HG03520 (cell line): Measurements from ENCODE around the gene AJAP1.

Source experiments
- ATAC-seq: cut with Tn5 transposase; IDR thresholded peaks from one replicate; pipeline ENCODE4 v1.9.1; 2021; ENCODE audit warnings: mild to moderate bottlenecking, moderate library complexity; ENCODE audit not compliant: unreplicated experiment

Gene AJAP1

GRCh38 chr1:4699376-4700301 is 45.2 kb downstream of the AJAP1 start:
- ATAC-seq: no peak

DNA sequence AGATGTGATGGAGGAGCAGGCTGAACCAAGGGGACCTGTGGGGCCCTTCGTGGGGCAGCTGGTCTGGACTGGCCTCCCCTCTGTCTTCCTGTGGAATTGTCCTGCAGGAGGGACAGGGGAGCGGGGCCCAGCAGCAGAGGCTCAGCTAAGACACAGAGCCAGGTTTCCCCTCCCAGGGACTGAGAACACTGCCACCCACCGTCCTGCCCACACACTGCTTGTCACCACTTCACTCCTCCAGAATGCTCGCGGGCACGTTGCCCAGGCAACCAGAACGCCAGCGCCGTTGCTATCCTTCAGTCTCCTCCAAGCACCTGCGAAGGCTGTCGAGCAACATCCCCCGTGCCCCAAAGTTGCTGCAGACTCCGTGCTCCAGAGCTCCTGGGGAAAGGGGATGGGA is 46.4 kb downstream of the AJAP1 start:
- ATAC-seq: no peak

DNA sequence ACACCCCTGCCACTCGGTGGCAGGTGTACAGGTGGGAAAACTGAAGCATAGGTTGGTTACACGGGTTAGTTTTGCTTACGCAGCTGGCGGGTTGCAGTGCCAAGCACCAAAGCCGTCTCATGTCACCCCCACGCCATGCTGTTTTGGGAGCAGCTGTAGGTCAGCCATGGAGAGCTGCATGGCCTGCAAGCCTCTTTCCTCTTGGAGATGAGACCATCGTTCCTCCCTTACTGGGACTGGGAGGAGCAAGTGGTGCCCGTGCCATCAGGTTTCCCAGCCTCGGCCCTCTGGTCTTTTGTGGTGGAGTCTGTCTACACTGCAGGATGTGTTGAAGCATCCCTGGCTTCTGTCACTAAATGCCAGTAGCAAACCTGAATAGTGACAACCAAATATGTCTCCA is 46.9 kb downstream of the AJAP1 start:
- ATAC-seq: no peak

GRCh38 chr1:4702464-4702863 is 48.1 kb downstream of the AJAP1 start:
- ATAC-seq: no peak

- ATAC-seq: no peak
These were observed 48.5 kb downstream of the AJAP1 start for GRCh38 chr1:4702932-4703331.

GRCh38 chr1:4703646-4704045 is 49.2 kb downstream of the AJAP1 start:
- ATAC-seq: no peak

DNA sequence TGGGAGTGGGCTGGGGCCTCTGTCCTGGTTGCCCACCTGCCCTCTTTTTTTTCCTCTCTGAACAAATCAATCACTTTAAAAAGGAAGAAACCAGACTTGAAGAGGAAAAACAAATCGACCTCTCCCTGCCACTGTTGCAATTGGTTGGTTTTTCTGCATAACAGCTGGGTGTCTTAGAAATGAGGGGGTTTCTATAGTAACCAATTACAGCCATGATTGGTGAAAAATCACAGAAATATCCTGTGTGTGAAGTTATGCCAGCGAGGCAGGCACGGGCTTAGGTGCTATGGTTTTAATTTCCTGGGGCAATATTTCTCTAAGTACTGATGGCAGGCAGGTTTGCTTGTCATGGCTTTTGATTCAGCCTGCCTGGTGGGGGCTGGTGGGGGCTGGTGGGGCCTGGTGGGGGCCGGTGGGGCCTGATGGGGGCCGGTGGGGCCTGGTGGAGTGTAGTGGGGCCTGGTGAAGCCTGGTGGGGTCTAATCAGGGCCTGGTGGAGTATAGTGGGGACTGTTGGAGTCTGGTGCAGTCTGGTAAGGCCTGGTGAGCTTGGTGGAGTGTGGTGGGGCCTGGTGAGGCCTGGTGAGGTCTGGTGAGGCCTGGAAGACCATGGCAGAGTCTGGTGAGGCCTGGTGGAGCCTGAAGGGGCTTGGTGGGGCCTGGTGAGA is 54.6 kb downstream of the AJAP1 start:
- no peak for ATAC-seq

DNA sequence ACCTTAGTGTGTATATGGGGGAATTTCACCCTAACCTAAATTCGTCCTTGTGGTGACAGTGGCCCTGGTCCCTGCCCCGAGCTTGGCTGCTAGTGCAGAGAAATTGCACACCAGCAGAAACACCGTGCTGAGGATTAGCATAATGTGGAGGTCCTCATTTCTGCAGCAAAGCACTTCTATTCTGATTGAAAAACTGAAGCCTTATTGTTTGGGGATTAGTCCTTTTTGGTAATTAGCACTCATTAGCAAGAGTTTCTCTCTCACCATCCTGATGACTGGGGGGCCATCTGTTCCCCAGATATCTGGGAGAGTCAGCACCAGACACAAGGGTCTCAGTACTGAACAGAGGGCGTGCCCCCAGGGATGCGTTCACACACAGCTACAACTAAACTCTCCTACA is 55.2 kb downstream of the AJAP1 start:
- ATAC-seq: no peak

DNA sequence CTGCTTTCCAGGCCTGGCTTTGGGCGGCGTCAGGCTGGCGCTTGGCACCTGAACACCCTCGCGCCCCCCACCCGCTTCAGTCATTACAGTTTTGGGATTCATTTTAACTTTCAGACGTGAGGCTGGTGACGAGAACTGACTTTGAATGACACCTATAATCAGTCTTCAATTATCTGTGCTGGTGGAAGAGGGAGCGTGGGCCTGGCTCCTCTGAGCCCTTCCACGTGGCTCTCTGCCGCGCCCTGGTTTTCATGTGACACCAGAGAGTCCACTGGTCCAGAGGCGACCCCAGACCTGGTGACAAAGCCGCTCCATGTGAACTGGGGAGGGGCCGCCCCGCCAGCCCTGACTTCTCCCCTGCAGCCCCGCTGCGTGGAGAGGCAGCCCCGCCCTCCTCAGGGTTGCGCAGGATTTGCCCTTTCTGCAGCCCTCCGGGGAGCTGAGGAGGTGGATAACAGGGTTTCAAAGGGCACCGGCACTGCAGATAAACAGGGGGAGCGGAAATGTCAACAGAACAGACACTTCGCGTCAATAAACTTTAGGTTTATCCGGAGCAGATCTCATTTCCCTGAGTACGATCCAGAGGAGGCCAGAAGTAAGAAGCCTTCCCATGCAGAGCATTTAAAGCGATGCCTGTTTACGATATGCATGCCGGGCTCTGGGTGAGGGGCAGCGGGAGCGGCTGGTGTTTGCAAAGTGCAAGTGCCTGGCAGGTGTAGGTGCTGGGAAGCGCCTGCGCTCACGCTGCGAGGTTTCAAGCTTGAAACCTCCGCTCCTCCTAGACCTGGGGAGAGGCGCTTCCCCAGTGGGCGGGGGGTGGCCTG is 56.4 kb downstream of the AJAP1 start:
- ATAC-seq: no peak

DNA sequence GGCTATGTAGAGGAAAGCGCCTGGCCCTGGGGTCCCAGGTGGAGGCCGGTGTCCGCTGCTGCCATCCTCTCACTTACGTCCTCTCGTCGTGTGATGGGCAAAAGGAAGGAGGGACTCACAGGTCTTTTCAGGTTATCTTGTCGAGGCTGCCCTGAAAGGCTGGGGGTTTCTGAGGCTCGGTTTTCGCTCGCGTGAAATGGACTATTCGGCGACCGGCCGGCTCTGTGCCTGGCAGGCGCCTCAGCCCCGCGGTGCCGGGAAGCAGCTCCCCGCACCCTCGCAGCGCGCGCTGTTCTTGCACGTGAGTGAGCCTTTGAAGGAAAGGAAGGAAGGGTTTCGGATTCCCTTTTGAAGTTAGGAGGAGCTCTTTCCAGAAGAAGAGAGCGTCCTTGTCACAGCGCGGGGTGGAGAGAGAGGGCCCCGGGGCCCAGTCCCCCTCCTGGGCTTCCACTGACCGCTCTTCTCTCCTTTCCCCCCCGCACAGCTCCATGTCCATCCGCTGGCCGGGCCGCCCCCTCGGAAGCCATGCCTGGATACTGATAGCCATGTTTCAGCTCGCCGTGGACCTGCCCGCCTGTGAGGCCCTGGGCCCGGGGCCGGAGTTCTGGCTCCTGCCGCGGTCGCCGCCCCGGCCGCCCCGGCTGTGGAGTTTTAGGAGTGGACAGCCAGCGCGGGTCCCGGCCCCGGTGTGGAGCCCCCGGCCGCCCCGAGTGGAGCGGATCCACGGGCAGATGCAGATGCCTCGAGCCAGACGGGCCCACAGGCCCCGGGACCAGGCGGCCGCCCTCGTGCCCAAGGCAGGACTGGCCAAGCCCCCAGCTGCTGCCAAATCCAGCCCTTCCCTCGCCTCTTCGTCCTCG is 57.2 kb downstream of the AJAP1 start:
- no peak for ATAC-seq

GRCh38 chr1:4713669-4714068 is 59.3 kb downstream of the AJAP1 start:
- ATAC-seq: no peak

- ATAC-seq: no peak
These were observed 62.0 kb downstream of the AJAP1 start for GRCh38 chr1:4716406-4716805.

- ATAC-seq: no peak
These were observed 63.7 kb downstream of the AJAP1 start for GRCh38 chr1:4718071-4718470.

GRCh38 chr1:4723106-4723505 is 68.7 kb downstream of the AJAP1 start:
- no peak for ATAC-seq

GRCh38 chr1:4724001-4724400 is 69.6 kb downstream of the AJAP1 start:
- no peak for ATAC-seq

GRCh38 chr1:4724695-4725250 is 70.4 kb downstream of the AJAP1 start:
- ATAC-seq: no peak

DNA sequence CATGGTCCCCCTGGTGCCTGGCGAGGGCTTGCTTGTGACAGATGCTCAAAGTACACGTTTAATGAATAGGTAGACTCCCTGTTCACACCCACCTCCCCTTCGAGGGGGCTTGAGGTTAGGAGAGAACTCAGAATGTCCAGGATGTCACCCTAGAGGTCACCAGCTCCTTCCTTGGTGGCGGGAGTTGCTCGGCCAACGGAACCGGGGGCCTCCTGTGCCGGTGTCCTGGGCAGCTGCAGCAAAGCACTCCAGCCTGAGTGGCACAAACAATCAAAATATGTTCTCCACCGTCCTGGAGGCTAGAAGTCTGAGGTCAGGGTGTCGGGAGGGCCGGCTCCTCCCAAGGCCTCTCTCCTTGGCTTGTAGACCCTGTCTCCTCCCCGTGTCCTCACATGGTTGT is 71.0 kb downstream of the AJAP1 start:
- no peak for ATAC-seq

DNA sequence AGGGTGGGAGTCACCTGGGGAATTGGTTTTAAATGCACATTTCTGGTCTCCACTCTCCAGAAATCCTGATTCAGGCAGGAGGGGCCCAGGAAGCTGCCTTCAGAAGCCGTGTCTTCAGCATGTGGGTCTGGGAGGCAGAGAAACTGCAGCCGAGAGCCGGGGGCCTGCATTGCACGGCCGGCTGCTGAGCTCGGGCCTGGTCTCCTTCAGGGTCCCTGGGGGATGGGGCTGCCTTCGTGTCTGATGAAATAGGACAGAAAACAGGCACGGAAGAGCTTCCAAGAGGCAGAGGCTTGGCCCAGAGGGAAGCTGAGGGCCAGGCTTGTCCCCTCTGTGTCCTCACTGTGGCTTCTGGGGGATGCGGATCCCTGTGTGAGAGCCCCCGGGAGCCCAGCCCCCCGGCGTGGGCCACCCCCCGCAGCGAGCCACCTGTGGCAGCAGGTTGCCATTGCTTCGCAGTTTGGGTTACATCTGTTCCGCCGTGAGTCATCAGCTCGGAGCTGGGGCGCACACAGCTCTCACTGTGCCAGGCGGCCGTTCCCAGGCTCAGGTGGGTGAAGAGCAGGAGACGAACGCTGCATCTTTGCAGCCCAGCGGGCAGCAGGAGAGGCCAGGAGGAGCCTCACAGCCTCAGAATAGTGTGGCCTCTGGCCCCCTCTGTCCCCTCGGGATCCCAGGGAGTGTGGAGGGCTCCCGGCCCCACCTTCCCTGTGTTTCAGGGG is 72.4 kb downstream of the AJAP1 start:
- ATAC-seq: no peak

- no peak for ATAC-seq
These were observed 74.1 kb downstream of the AJAP1 start for GRCh38 chr1:4728319-4729089.
